ENCODE results near the gene OPA1. TPM values are rescaled to one million over a fixed set of nuclear protein-coding genes. Genes with fewer than 3 reads are reported as not detected.

OPA1 gene
- polyA plus RNA-seq, 1 experiment = 19.2 TPM

DNA sequence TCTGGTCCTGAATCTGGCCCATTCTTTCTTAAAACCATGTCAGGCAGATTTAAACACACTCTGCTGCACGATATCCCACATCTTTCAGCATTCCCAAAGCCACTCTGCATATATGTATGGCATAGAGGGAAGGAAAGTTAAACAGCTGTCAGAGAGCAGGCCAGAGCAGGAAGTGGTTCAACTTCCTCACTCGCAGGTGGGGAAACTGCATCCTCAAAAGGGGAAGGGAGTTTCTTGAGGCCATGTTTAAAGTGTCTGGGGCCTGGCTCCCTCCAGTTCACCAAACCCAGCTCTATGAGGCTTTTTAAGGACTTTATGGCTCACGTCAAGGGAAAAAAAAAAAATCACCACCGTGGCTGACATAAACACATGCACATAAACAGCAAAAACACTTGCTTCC, 123.1 kb downstream of the OPA1 start:
- Histone ChIP-seq H3K36me3 (ENCODE audit: control insufficient read depth, insufficient read depth, low read length) (no peaks in the 10 kb centered on the region), H3K27me3 (ENCODE audit: control insufficient read depth, insufficient read depth, low read length) (no peaks in the 10 kb centered on the region), H3K4me3 (ENCODE audit: low read depth, low read length) (no peak overlapping the region)
- CTCF ChIA-PET = no interaction called here
- POLR2A ChIA-PET = no interaction called here
- no peak for DNase-seq (ENCODE audit: low read depth)
- TF ChIP-seq, protein P1, sequence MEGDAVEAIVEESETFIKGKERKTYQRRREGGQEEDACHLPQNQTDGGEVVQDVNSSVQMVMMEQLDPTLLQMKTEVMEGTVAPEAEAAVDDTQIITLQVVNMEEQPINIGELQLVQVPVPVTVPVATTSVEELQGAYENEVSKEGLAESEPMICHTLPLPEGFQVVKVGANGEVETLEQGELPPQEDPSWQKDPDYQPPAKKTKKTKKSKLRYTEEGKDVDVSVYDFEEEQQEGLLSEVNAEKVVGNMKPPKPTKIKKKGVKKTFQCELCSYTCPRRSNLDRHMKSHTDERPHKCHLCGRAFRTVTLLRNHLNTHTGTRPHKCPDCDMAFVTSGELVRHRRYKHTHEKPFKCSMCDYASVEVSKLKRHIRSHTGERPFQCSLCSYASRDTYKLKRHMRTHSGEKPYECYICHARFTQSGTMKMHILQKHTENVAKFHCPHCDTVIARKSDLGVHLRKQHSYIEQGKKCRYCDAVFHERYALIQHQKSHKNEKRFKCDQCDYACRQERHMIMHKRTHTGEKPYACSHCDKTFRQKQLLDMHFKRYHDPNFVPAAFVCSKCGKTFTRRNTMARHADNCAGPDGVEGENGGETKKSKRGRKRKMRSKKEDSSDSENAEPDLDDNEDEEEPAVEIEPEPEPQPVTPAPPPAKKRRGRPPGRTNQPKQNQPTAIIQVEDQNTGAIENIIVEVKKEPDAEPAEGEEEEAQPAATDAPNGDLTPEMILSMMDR (IDR thresholded peaks at IDR 0.05; ENCODE audit: insufficient read depth, low read depth, low read length) = no peak

DNA sequence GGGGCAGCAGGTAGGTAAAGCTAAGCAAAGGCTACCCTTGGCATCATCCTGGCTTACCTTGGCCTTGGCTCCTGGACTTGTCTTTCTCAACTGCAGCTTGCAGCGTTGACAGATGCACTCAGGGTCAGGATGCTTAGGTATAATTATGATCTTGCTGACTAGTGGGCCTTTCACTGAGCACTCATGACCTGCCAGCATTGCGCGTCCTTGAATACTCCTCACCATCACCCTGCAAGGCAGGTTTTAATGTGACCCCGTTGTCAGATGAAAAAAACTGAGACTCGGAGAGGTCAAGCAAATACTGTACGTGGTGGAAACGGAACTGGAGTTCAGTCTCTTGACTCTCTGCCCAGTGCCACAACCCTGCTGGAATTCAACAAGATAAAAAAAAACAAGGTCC, 126.7 kb downstream of the OPA1 start:
- H3K27me3 ChIP-seq (ENCODE audit: control insufficient read depth, insufficient read depth, low read length) = no peaks in the 10 kb centered on the region
- H3K36me3 ChIP-seq (ENCODE audit: control insufficient read depth, insufficient read depth, low read length) = no peaks in the 10 kb centered on the region
- ChIA-PET CTCF (no interaction called here), POLR2A (no interaction called here)
- H3K4me3 ChIP-seq (ENCODE audit: low read depth, low read length) = no peak overlapping the region
- no peak for DNase-seq (ENCODE audit: low read depth)
- TF ChIP-seq, protein P1 (IDR thresholded peaks at IDR 0.05; ENCODE audit: insufficient read depth, low read depth, low read length) = no peak

DNA sequence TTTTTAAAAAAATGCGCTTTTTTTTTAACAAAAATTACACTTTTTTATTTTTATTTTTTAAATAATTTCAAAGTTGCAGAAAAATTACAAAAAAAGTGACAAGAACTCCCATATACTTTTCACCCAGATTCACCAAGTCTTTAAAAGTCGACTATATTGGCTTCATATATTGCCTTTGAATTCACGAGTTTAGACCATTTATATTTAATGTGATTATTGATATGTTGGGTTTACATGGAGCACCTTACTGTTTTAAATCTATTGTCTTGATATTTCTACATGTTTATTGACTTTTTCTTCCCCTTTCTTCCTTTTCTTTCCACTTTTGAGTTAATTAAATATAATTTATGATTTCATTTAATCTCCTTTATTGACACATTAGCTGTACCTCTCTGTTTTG, 127.2 kb downstream of the OPA1 start:
- Histone ChIP-seq H3K27me3 (ENCODE audit: control insufficient read depth, insufficient read depth, low read length) (no peaks in the 10 kb centered on the region), H3K36me3 (ENCODE audit: control insufficient read depth, insufficient read depth, low read length) (no peaks in the 10 kb centered on the region), H3K4me3 (ENCODE audit: low read depth, low read length) (no peak overlapping the region)
- CTCF ChIA-PET = no interaction called here
- TF ChIP-seq, protein P1 (IDR thresholded peaks at IDR 0.05; ENCODE audit: insufficient read depth, low read depth, low read length) = no peak
- no peak for DNase-seq (ENCODE audit: low read depth)
- POLR2A ChIA-PET = no interaction called here

DNA sequence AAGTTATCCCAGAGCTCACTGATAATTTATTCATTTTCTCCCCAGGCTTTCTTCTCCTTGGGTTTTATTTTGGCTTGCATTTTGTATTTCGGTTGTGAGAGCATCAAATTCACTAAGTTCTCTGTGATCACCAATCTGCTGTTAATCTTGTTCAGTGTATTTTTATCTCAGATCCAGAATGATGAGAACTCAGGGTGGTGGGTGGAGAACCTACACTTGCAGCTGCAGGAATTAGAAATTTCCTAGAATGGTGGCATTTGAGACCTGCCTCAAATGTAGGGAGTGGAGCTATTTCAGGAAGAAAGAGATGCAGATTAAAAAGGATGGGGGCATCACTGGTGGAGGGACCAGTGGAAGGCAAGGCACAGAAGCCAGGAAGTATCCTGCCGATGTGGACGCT, 129.6 kb downstream of the OPA1 start:
- no peak for DNase-seq (ENCODE audit: low read depth)
- ChIA-PET POLR2A (no interaction called here), CTCF (no interaction called here)
- no peaks in the 10 kb centered on the region for H3K36me3 ChIP-seq (ENCODE audit: control insufficient read depth, insufficient read depth, low read length)
- TF ChIP-seq, protein P1 (IDR thresholded peaks at IDR 0.05; ENCODE audit: insufficient read depth, low read depth, low read length) = no peak
- no peaks in the 10 kb centered on the region for H3K27me3 ChIP-seq (ENCODE audit: control insufficient read depth, insufficient read depth, low read length)
- H3K4me3 ChIP-seq (ENCODE audit: low read depth, low read length) = no peak overlapping the region

DNA sequence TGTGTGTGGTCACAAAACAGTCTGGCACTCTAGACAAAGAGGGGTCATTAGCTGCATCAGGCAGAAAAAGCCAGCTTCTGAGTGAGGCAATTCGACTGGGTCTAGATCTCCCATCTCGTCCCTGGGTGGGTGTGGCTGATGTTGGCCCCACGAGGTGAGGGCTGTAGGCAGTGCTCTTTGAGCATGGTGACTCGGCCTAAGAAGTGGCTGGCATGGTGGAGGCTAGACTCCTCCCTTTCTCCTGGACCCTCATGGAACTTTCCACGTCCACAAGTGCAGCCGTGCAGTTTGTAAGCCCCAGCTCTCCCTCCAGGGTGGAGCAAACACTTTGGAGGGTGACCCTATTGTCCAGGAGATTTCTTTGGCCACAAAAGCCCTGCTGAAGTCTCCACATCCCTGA, 134.1 kb downstream of the OPA1 start:
- CTCF ChIA-PET = no interaction called here
- Histone ChIP-seq H3K36me3 (ENCODE audit: control insufficient read depth, insufficient read depth, low read length) (no peaks in the 10 kb centered on the region), H3K4me3 (ENCODE audit: low read depth, low read length) (no peak overlapping the region), H3K27me3 (ENCODE audit: control insufficient read depth, insufficient read depth, low read length) (no peaks in the 10 kb centered on the region)
- POLR2A ChIA-PET = no interaction called here
- TF ChIP-seq, protein P1 (IDR thresholded peaks at IDR 0.05; ENCODE audit: insufficient read depth, low read depth, low read length) = no peak
- no peak for DNase-seq (ENCODE audit: low read depth)
